Measurements from ENCODE around the gene DOCK10.

Gene DOCK10

DNA sequence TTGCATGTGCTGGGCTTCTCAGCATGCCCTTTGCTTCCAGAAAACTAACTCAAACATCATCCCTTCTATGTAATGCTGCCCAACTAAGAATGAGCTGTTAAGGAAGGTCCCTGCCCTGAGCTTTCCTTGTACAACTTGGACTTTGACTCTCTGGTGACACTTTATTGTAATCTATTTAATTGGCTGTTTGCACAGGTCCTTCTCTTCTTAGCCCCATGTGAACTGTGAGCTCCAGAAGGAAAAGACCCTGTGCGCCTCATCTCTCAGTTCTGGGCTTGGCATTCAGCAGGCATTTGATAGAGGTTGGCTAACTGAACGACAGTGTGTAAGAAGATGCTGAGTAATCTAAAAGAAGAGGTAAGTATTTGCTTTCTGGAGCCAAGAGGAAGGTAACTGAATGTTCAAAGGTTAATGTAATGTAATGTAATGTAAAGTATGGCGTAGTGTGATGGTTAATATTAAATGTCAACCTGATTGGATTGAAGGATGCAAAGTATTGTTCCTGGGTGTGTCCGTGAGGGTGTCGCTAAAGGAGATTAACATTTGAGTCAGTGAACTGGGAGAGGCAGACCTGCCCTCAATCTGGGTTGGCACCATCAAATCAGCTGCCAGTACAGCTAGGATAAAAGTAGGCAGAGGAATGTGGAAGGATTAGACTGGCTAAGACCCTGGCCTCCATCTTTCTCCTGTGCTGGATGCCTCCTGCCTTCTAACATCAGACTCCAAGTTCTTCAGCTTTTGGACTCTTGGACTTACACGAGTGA, 265.3 kb downstream of the DOCK10 start:
- DNase-seq (ENCODE audit: low spot score): no peak

DNA sequence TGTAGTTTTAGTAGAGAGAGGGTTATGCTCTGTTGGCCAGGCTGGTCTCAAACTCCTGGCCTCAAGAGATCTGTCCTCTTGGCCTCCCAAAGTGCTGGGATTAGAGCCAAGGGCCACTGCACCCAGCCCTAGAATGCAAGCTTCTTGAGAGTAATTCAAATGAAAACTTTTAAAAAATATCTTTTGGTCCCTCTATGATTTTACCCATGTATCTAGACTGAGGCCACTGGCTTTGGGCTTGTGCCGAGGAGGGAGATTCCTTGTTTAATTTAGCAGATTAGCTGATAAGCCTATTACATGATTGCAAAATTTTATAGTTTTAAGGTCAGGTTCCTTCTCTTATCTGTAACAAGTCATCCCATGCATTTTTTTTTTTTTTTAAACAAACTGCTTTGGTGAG, 266.6 kb downstream of the DOCK10 start:
- no peak for DNase-seq (ENCODE audit: low spot score)

DNA sequence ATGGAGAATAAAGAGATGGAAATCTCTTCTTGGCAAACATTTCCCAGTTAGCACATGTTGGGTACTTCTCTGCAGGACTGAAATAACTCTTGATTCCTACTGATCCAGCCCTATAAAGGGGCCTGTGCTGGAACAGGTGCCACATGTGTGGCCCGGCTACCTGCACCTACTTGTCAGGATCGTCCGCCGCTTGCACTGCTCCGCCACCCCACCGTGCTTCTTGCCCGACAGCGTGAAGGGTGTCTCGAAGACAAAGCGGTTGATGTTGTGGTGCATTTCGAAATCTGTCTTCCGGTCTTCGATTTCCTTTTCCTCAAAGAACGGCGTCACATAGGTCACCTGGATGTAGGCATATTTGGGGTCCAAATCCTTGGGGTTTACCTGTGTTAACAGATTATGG, 267.5 kb downstream of the DOCK10 start:
- DNase-seq (ENCODE audit: low spot score): no peak

DNA sequence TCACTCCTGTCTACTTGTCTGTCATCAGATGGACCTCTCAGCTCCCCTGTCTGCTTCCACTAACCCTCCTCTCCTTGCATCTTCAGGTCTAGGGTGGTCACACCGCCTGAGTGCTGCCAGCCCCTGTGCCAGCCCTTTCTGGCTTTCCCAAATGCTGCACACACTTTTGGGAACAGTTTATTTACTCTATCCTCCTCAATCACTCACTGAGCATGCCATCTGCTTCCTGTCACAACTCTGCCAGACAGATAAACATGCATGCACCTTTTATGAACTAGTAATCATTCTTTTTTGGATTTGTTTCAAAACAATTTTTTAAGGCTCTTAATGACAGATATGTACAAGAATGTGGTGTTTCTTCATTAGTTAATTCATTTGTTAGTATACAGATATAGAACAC, 269.8 kb downstream of the DOCK10 start:
- DNase-seq (ENCODE audit: low spot score): no peak

DNA sequence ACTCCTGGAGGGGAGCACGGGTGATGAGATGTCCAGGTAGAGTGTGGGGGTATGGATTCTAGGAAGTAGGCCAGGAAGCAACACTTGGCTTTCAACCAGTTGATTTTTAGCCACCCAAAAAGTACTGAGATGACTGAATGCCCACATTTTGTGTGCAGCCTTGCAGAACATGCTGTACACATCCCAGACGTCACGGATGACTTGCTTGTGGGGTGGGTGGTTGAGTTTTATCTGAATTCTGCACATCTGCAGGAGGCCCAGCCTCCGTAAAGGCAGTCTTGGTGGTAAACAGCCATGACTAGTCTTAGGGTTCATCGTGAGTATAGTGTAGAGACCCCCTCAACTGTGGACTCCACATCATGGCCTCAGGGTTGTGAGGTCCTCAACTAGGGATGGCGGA, 272.8 kb downstream of the DOCK10 start:
- DNase-seq (ENCODE audit: low spot score): no peak

DNA sequence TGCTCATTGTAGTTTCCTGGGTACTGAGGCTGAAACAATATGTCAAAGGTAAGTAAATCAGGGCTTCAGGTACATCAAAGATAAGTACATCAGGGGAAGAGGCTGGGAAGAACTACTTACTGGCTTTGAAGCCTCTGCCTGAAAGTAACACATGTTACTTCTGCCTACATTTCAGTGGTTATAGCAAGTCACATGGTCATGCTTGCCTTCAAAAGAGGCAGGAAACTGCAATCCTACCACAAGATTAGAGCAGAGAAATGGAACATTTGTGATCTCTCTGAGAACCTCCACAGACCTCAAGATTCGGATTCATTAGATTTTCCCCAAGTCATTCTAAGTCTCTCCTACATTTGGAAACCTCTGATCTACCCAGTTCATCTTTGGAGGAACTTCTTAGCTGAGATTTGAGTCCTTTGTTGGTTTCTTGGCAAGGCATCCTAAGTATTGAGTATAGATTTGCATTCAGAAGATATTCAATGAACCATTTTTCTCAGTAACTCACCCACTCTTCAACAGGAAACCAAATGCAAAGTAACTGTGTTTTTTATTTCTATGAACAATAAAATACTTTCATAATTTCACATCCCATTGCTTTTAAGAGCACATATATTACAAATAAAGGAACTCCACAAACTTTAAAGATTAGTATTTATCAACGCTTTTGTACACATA, 277.6 kb downstream of the DOCK10 start:
- no peak for DNase-seq (ENCODE audit: low spot score)

DNA sequence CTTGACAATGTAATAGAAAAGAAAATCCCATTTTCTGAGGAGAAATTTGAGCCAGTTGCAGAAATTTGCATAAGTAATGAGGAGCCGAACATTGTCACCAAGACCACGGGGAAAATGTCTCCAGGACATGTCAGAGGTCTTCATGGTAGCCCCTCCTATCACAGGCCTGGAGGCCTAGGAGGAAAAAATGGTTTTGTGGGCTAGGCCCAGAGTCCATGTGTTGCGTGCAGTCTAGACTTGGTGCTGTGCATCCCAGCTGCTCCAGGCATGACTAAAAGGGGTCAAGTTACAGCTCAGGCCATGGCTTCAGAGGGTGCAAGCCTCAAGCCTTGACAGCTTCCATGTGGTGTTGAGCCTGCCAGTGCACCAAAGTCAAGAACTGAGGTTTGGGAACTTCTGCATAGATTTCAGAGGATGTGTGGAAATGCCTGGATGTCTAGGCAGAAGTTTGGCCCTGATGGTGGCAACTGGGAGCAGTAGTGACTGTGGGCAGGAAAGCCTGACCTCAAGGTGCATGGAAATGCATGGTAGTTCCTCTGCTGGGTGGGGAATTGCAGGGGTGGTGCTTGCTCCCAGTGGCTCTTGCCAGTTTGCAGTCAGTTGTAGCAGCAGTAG, 284.2 kb downstream of the DOCK10 start:
- no peak for DNase-seq (ENCODE audit: low spot score)

DNA sequence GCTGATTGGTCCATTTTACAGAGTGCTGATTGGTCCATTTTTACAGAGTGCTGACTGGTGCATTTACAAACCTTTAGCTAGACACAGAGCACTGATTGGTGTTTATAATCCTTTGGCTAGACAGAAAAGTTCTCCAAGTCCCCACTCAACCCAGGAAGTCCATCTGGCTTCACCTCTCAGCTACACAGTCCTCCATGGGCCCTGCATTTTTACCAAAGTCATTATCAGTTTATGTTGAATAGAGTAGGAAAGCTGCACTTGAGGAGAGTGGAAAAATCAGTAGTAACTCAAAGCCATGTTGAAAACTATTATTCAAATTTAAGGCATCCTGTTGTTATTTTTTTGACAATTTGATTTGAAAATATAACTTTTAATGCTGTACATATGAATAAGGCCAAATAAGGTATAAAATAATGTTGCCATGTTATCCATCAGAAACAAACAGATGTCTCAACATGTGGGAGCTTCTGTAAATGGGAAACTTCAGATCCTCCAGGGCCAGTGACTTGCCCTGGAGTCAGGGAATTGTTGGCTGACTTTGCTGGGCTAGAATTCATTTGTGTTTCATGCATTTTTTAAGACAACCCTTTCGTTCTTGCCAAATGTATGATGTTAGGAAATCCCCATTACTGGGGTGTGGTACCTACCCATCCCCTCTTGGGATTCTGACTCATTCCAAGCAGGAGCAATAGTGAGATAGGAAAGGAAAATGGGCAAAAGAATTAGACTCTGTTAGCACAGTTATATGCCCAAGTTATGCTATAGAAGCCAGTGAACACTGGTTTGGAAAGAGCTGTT, 288.3 kb downstream of the DOCK10 start:
- no peak for DNase-seq (ENCODE audit: low spot score)

DNA sequence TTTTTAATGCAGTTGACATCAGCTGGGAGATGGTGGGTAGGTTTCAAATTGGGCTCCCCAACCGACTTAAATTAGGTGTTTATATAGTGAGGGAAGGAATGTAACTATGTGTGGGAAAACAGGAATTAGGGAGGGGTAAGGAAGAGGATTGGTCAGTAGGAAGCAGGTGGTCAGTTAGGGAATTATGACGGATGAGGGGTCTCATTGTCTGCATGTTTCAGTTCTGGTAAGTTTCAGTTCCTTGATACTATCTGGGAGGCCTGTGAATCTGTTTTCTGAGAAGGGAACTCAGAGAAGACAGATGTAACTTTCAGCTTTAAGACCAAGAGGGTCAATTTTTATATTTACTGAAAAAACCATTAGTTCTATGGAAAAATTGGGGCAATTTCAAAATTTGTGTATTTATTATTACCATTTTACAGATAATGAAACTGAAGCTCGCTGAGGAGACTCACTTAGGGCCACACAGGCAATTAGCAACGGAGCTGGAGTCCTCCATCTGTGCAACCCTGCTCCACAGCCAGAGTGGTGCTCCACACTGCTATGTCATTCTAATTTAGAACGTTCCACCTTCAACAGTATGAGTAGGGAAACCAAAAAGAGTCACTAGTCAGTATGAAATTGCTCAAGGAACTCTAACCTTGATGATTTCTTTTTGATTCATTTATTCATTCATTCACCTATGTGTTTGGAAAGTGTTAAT, 290.1 kb downstream of the DOCK10 start:
- no peak for DNase-seq (ENCODE audit: low spot score)

DNA sequence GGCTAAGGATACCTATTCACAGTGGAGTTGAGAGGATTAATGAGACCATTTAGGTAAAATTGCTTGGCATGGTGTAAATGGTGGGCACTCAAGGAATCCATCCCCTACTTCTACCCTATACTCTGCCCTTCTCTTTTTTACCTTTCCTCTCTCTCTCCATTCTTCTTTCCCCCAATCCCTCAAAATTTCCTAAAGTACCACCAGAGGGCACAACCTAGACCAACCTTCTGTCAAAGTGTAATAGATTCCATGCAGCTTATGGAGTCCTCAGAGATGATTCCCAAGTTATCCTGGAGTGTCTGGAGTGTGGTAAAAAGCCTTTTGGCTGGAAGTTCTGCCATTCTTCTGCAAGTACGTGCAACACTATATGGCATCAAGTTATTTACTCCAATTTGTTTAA, 293.1 kb downstream of the DOCK10 start:
- no peak for DNase-seq (ENCODE audit: low spot score)

DNA sequence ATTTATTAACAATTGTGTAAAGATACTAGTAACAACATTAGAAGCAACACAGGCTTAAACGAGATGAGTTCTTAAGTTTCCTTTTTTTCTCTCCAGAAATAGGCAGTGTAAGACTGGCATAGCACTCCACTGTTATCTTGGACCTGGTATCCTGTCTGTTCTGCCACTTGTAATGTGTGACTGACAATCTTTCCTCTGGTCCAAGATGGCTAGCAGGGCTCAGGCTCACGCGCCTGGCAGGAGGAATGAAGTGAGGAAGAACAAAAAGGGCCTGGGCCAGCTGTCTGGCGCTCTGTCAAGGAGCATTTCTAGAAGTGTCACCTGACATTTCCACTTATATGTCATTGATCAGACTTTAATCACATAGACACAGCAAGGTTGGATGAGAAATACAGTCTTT, 294.5 kb downstream of the DOCK10 start:
- DNase-seq (ENCODE audit: low spot score): no peak

DNA sequence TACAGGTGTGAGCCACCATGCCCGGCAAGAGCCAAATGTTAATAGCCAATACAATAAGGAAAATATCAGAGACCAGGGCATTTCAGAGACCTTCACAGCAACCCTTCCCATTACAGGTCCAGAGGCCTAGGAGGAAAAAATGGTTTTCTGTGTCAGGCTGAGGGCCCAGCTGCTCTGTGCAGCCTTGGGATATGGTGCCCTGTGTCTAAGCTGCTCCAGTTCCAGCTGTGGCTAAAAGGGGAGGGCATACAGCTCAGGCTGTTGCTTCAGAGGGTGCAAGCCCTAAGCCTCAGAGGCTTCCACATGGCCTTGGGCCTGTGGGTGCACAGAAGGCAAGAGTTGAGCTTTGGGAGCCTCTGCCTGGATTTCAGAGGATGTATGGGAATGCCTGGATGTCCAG, 306.0 kb downstream of the DOCK10 start:
- DNase-seq (ENCODE audit: low spot score): no peak

DNA sequence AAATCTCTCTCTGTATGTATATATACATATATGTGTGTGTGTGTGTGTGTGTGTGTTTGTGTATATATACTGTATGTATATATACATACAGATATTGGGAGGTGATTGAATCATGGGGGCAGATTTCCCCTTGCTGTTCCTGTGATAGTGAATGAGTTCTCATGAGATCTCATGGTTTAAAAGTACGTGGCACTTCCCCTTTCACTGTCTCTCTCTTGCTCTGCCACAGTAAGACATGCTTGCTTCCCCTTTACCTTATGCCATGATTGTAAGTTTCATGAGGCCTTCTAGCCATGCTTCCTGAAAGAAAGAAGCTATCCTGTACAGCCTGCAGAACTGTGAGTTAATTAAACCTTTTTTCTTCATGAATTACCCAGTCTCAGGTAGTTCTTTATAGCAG, 307.3 kb downstream of the DOCK10 start:
- DNase-seq (ENCODE audit: low spot score): no peak

DNA sequence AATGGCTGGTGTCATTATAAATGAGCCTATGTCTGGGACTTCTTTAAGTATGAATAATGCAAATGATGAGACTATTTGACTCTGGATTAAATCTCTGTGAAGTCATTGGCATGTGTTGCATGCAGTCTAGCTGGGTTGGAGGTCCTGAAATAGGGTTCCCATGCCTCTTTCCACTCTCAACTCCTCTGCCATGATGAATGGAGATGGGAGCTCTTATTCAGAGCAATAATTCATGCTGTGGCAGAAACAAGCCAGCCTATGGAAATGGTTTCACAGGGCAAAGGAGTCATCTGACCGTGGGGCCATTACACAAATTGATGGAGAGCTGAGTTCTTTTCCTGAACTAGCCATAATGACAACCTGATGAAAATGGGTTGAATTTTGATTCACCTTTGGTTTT, 310.6 kb downstream of the DOCK10 start:
- DNase-seq (ENCODE audit: low spot score): no peak

DNA sequence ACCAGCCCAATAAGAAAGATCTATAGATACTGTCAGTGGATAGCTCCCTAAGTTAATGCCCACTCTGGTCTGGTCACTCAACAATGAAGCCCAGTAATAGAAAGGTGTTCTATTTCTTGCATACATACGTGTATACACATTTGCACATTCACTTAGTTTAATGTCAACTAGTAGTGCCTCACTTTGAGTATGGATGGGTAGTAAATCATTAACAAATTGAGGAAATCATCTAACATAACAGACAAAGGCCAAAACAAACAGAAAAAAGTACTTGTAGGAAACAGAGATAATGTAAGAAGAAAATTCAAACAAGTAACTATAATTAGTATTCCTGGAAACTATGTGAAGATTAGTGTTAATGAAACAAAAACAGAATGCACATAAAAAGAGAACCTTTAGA, 312.8 kb downstream of the DOCK10 start:
- no peak for DNase-seq (ENCODE audit: low spot score)

DNA sequence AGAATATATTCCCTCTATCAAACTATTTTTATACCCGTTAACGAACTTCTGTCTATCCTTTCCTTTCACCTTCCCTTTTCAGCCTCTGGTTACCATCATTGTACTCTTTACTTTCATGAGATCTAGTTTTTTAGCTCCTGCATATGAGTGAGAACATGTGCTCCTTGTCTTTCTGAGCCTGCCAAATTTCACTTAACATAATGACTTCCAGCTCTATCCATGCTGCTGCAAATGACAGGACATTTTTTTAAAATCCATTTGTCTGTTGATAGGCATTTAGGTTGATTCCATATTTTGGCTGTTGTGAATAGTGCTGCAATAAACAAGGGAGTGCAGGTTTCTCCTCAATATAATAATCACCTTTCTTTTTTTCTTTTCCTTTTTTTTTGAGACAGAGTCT, 317.9 kb downstream of the DOCK10 start:
- DNase-seq (ENCODE audit: low spot score): no peak

DNA sequence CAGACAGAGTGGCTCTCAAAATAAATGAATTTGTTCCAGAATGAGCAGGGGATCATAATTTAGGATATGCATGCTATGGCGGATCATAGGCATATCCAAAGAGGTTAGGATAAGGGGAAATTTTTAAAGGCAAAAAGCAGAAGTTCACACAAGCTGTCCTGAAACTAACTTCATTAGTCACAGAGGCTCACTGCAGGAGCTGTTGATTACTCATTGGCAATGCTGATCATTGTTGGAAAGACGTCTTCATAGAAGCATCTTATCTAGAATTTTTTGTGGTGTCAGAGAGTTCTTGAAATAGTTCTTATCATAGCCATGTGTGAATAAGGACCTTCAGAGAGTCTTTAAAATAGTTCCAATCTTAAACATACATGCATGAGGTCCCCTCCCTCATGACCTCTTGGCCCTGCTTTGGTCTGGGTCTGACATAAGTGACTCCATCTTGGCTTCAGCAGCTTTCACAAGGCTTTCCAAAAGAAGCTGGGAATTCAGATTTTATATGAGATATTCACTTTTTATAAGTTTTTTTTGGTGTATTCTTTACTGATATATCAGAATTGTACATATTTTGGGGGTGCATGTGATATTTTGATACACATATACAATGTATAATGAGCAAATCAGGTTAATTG, 318.6 kb downstream of the DOCK10 start:
- DNase-seq (ENCODE audit: low spot score): no peak

DNA sequence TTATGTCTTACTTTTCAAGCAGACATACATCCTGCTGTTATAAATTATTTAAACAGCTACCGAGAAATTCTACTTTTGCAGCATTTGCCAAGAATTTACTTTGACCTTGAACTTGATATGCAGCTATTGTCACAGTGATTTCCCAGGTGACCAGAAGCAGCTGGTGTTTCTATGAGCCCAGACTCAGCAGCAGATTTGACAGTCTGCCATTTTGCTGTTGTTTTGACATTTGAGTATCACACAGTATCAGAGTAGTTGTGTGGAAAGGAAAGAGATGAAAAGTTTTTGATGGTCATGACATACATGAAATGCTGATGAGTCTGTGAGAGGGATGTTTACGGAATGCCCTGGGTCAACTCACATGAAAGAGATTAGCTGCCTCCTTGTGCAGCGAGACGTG, 319.5 kb downstream of the DOCK10 start:
- DNase-seq (ENCODE audit: low spot score): no peak

DNA sequence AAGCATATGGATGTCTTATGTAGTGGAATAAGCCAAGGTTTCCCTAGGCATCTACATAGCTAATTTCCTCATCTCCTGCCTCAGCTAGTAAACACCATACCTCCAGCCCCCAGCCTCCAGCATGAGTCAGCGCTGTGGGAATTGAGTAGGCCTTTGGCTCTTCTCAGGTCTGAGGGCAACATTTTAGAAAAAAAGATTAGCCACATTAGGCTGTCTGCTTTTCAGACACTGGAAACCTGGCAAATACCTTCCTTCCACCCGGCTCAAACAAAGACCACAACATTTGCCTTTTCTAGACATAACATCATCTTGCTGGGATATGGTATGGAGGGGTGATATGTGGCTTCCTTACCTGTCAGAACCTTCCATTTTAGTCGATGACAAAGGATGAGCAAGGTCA, 320.0 kb downstream of the DOCK10 start:
- DNase-seq (ENCODE audit: low spot score): no peak

DNA sequence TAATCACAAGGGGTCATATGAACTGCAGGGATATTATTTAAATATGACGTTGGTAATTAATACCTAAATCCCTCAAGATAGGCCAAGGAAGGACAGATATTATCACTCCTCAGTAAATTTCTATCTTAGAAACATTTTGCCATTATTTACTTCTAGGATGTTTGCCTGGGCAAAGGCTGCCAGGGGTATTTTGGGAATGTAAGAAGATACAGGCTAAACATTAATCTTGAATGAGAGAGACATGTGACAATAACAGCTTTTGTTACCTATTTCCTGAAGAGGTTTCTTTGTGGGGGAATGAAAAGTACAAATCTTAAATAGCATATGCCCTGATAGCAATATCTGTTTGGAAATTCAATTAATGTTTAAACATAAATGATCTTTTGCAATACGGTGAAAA, 325.3 kb downstream of the DOCK10 start:
- no peak for DNase-seq (ENCODE audit: low spot score)

DNA sequence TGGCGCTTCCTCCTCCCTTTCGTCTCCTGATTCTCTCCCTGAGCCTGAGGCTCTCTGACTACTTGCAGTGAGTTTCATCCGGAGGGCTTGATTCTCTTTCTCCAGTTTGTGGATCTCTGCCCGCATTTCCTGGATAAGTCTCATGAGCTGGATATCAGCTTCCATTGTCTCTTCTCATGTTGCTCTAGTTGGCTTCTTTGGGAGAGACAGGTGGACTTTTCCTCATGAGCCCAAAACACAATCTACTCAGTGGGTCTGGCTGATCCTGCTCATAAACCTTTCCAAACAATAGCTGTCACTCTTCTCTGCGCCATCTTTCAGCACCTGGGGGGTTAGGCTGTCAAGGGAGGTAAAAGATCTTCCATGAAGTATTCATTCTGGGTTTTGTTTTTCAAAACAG, 326.1 kb downstream of the DOCK10 start, which contains the start of gene CCDC195:
Gene CCDC195 (minus strand): TSS at position 165 of the 400 bp plus-strand sequence. CDS start 0 bp downstream, at position 165.
- DNase-seq (ENCODE audit: low spot score): no peak

Data from putamen (tissue), 1 donor.